ENCODE results near the gene CAMKK1.

DNA sequence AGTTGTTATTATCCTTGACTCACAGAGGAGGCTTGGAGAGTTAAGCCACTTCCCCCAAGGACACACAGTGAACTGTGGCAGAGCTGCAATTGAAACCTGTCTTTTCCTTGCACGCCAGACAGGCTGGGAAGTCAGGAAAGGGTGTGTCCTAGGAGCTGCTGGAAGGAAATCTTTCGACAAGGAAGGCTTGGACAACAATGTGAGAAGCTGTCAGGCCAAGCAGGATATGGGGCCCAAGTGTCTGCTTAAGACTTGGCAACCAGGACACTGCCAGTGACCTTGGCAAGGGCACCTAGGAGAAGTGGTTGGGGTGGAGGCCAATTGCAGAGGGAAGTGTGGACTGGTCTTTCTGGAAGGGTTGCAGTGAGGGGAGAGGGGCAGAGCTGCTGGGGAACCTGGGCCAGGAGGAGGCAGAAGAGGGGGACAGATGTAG lies 2.1 kb upstream of the CAMKK1 start:
- no peak for TF ChIP-seq EZH2 (IDR thresholded peaks at IDR 0.05)
- TF ChIP-seq POLR2AphosphoS5 (IDR thresholded peaks at IDR 0.05; ENCODE audit: borderline replicate concordance, low read depth, low read length): no peak

Measured in SK-N-MC (cell line).